Myometrial cell (primary cell): ENCODE data around the gene SAMD15. TPM values are rescaled to one million over a fixed set of nuclear protein-coding genes. Genes with fewer than 3 reads are reported as not detected.

Experiments used
- total RNA-seq: library from RNA; depleted of rRNA; stranded (reverse); fragments of >200 nt; gene quantifications from 2 replicates; pipeline ENCODE4 v1.2.3, GENCODE V29; 2015

Gene SAMD15
- 1.7 and 2.1 TPM in 2 replicates for total RNA-seq

GRCh38 chr14:77376771-77377501 is at the start of gene SAMD15, which contains the start of gene TMED8:
Gene SAMD15 (plus strand): TSS chr14:77377379. CDS start chr14:77377419, 40 bp downstream.
Gene TMED8 (minus strand): TSS chr14:77377094. CDS start chr14:77377053, 41 bp downstream.

GRCh38 chr14:77423423-77423822 is 46.2 kb downstream of the SAMD15 start, which contains the start of gene NOXRED1:
Gene NOXRED1 (minus strand): TSS chr14:77423523. CDS start chr14:77422889, 634 bp downstream.

Other genes with a start within 250 kb of the SAMD15 start
- gene ZDHHC22, start 235.6 kb upstream of the SAMD15 start, total RNA-seq, result not detected in 2 replicates
- gene TMEM63C, start 195.6 kb upstream of the SAMD15 start, total RNA-seq, result not detected in 2 replicates
- gene NGB, start 106.2 kb upstream of the SAMD15 start, total RNA-seq, result not detected in 2 replicates
- gene POMT2, start 56.5 kb upstream of the SAMD15 start, total RNA-seq, result 14.9 and 20.8 TPM in 2 replicates
- gene GSTZ1, start 56.3 kb upstream of the SAMD15 start, total RNA-seq, result 39.7 and 39.8 TPM in 2 replicates
- 3.2 and 3.7 TPM in 2 replicates for gene TMED8, start 285 bp upstream of the SAMD15 start, total RNA-seq
- not detected in 2 replicates for gene NOXRED1, start 46.1 kb downstream of the SAMD15 start, total RNA-seq
- gene VIPAS39, start 80.2 kb downstream of the SAMD15 start, total RNA-seq, result 20.8 and 41.3 TPM in 2 replicates
- 144 and 161 TPM in 2 replicates for gene AHSA1, start 80.7 kb downstream of the SAMD15 start, total RNA-seq
- gene ISM2, start 121.4 kb downstream of the SAMD15 start, total RNA-seq, result not detected in 2 replicates
- gene SPTLC2, start 239.3 kb downstream of the SAMD15 start, total RNA-seq, result 30.0 and 32.3 TPM in 2 replicates